HG03175 (cell line): ENCODE results near the gene MEX3D.

ENCODE experiments used
- ATAC-seq: cut with Tn5 transposase; IDR thresholded peaks from one replicate; pipeline ENCODE4 v1.9.1; 2021; ENCODE audit warnings: mild to moderate bottlenecking, moderate library complexity; ENCODE audit not compliant: unreplicated experiment

Gene MEX3D

GRCh38 chr19:1598777-1599459 is 30.8 kb upstream of the MEX3D start:
- ATAC-seq = no peak

- no peak for ATAC-seq
These were observed 25.3 kb upstream of the MEX3D start for GRCh38 chr19:1593501-1593772.

- ATAC-seq = peak; percentile 80
These were observed 24.8 kb upstream of the MEX3D start, which contains the start of gene MBD3 for GRCh38 chr19:1592755-1593500. Gene MBD3, minus strand, starts transcription at chr19:1592865. Its CDS starts 234 bp downstream, at chr19:1592631.

GRCh38 chr19:1592024-1592754 is 24.1 kb upstream of the MEX3D start:
- ATAC-seq = peak; percentile 66

GRCh38 chr19:1591421-1592023 is 23.4 kb upstream of the MEX3D start:
- ATAC-seq = no peak

GRCh38 chr19:1590641-1591397 is 22.7 kb upstream of the MEX3D start:
- no peak for ATAC-seq

- no peak for ATAC-seq
These were observed 19.7 kb upstream of the MEX3D start for GRCh38 chr19:1587872-1588271.

GRCh38 chr19:1585243-1585580 is 17.1 kb upstream of the MEX3D start:
- no peak for ATAC-seq

- no peak for ATAC-seq
These were observed 16.5 kb upstream of the MEX3D start for GRCh38 chr19:1584500-1585242.

- no peak for ATAC-seq
These were observed 14.1 kb upstream of the MEX3D start for GRCh38 chr19:1582201-1582600.

GRCh38 chr19:1580957-1581356 is 12.8 kb upstream of the MEX3D start:
- no peak for ATAC-seq

- ATAC-seq = no peak
These were observed 12.3 kb upstream of the MEX3D start for GRCh38 chr19:1580382-1580781.

- ATAC-seq = no peak
These were observed 11.1 kb upstream of the MEX3D start for GRCh38 chr19:1579222-1579621.

GRCh38 chr19:1577929-1578618 is 9.9 kb upstream of the MEX3D start:
- ATAC-seq = no peak

GRCh38 chr19:1577090-1577928 is 9.2 kb upstream of the MEX3D start:
- no peak for ATAC-seq

- no peak for ATAC-seq
These were observed 8.3 kb upstream of the MEX3D start for GRCh38 chr19:1576242-1577089.

GRCh38 chr19:1575323-1576241 is 7.5 kb upstream of the MEX3D start:
- no peak for ATAC-seq
